Stomach smooth muscle (tissue), 2 donors: ENCODE measurements around the gene SERPINB5.
A peak's percentile ranks its signal among the peaks of the same experiment; 100 is the strongest.

Experiments used
- H3K27ac ChIP-seq: one replicate; pipeline ENCODE4 v1.7.0; 2013; ENCODE audit warnings: mild to moderate bottlenecking, low read length, inconsistent platforms
- H3K27me3 ChIP-seq, 2 donors: one replicate each; pipeline ENCODE4 v1.7.0; 2013; ENCODE audit warnings: low read length in 2 of 2; ENCODE audit not compliant: insufficient read depth in 2 of 2, control insufficient read depth in 1 of 2
- H3K36me3 ChIP-seq, 2 donors: one replicate each; pipeline ENCODE4 v1.7.0; 2013; ENCODE audit warnings: low read length in 2 of 2; ENCODE audit not compliant: control insufficient read depth in 2 of 2, insufficient read depth in 2 of 2
- H3K4me1 ChIP-seq: one replicate; pipeline ENCODE4 v1.7.0; 2013; ENCODE audit warnings: low read length; ENCODE audit not compliant: control insufficient read depth, insufficient read depth
- H3K4me3 ChIP-seq, 2 donors: one replicate each; pipeline ENCODE4 v1.7.0; 2013; ENCODE audit warnings: low read length in 2 of 2
- H3K9ac ChIP-seq, 2 donors: one replicate each; pipeline ENCODE4 v1.7.0; 2013; ENCODE audit warnings: low read length in 2 of 2, mild to moderate bottlenecking in 1 of 2
- H3K9me3 ChIP-seq, 2 donors: one replicate each; pipeline ENCODE4 v1.7.0; 2013; ENCODE audit warnings: low read length in 2 of 2; ENCODE audit not compliant: control insufficient read depth in 2 of 2
- donor health status: healthy.
- donor health status: Pancreatic carcinoma.

Gene SERPINB5

DNA sequence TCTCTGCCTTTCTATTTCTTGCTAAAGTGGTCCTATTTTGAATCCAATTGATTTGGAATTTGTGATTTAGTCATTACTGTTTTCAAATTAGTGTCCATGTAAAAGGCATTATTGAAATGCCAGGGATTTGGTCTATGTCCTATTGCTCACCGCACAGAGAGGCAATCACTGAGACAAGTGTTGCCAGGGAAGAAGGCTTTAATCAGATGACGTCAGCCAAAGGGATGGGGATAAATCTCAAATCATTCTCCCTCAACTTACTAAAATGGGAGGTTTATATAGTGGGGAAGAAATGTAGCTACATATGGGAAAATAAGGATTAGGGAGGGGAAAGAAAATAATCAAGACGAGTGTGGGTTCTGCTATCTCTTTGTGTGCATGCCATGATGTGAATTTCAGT lies 75.0 kb downstream of the SERPINB5 start:
- Histone ChIP-seq H3K9ac (no peak overlapping the region), H3K4me3 (no peak overlapping the region), H3K9me3 (no peaks in the 10 kb centered on the region), H3K27me3 (no peaks in the 10 kb centered on the region), H3K27ac (no peak overlapping the region), H3K36me3 (no peaks in the 10 kb centered on the region), H3K4me1 (peaks cover 3% of the 10 kb centered on the region)

DNA sequence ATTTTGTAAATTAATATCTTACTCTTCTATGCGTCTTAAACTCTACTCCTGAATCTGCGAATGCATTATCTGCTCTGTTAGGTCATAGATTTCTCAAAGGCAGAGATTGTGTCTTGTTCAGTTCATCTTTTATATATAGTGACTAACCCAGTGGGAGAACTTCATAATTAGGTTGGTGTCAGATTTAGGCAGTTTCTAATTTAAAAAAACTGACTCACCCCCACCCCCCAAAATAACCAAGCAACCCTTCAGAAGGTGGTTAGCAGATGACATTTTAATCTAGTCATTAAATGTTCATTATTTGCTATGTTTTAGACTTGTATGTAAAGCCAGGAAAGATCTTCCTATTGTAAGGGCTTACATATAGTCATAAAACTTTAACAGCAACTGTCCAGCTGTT lies 75.8 kb downstream of the SERPINB5 start:
- Histone ChIP-seq H3K27ac (no peak overlapping the region), H3K27me3 (no peaks in the 10 kb centered on the region), H3K9me3 (no peaks in the 10 kb centered on the region), H3K9ac (no peak overlapping the region), H3K4me3 (no peak overlapping the region), H3K36me3 (no peaks in the 10 kb centered on the region), H3K4me1 (peaks cover 3% of the 10 kb centered on the region)

DNA sequence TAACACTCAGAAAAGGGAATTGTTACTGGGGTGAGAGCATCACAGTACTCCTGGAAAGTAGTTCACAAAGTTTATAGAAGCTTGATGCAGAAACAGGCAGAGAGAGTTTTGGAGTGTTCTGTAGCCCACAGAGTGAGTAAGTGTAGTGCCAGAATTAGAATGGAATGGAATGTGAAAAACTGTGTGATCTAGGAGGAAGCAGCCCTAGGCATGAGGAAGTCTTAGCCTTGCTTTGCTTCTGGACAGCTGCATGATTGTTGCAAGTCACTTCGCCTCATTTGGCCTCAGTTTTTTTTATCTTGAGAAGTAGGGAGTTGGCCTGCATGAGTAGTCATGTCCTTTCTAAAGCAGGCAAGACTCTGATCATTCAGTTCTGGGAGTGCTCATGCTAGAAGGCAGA lies 76.3 kb downstream of the SERPINB5 start:
- Histone ChIP-seq H3K9me3 (no peaks in the 10 kb centered on the region), H3K27ac (no peak overlapping the region), H3K4me3 (peak overlapping the region in 1 of 2 donors; percentile 8), H3K27me3 (no peaks in the 10 kb centered on the region), H3K36me3 (no peaks in the 10 kb centered on the region), H3K4me1 (peaks cover 3% of the 10 kb centered on the region), H3K9ac (no peak overlapping the region)
